Stimulated activated CD4-positive, alpha-beta T cell treated with anti-CD3 and anti-CD28 coated beads, Interleukin-1b, Interleukin-23, amount 100 ng/mL, for 24 hours (primary cell): Measurements from ENCODE around the gene STARD3NL.
"Not testable (repeated sequence)": the region's sequence is repeated elsewhere in the genome, so short reads cannot be mapped to it uniquely, and the experiment has no call there.

Experiments used
- DNase-seq, 4 experiments: peaks; one replicate each; pipeline ENCODE4 v3.0.0-alpha.2; 2020; ENCODE audit warnings: low read depth in 4 of 4, low spot score in 1 of 4

The STARD3NL gene, protein sequence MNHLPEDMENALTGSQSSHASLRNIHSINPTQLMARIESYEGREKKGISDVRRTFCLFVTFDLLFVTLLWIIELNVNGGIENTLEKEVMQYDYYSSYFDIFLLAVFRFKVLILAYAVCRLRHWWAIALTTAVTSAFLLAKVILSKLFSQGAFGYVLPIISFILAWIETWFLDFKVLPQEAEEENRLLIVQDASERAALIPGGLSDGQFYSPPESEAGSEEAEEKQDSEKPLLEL

DNA sequence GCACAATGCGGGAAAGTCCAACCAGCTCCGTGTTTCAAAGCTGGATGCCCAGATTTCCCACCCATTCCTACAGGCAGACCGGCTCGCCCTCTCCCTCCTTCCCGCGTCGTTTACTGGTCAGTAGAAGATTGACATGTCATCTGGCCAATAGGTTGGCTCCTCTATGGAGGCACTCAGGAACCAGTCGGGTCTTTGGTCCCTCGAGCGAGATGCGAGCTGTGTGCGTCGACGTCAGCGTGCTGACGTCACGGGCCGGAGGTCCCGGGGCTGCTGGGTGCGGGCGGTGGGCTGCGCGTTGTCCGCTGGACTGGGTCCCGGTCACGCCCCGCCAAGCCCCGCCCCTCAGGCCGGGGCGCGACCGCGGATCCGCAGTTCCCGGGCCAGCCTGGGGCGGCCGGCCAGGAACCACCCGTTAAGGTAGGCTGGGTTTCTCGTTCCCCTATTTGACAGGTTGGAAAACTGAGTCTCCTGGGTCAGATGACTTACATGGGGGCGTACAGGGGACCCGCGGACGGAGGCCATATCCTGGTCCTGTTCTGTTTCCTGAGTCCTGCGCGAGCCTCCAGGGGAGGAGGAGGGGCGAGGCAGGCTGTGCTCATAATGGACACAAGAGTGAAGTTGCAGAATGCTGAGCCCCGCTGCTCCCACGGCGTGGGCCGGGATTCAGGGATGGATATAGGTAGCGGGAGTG is at the start of gene STARD3NL:
Gene STARD3NL (plus strand): TSS at position 242 of the 691 bp plus-strand sequence. CDS start 29,260 bp downstream, outside the sequence.
- peak; percentile 72 to 86 (median 82) for DNase-seq

DNA sequence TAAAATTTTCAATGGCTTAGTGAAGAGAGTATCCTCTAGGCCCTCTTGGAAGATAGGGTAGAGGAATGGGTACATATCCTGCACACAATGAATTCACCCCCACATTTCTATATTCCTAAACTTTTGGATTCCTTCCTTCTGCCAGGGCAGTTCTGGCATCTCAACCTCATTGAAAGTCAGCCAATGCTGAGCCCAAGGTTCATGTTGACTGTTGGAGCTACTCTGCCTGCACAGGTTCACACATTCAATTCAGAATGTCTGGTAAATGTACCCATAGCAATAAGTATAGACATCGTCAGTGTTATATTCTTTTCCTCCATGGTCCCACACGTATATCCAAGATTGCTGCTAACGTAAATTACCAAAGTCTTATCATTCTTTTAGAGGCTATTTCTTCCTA is 48.9 kb upstream of the STARD3NL start:
- no peak for DNase-seq

DNA sequence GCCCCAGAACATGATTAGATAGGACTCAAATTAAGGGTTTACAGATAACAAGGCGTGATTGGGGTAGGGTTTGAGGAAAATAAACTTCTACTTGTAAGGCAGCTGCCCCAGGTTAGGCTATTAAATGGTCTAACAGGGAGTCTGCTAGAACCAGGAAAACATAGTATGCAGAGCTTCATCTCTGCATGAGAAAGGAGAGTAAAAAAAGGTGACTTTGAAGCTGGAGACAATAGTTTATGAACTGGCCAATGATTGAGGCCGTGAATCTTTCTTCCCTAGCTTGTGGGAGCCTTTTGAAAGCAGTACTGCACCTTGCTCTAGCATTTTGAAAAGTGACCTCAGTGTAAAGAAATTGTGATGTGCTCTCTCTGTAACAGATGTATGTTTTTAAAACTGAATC is 48.5 kb upstream of the STARD3NL start:
- DNase-seq: no peak

DNA sequence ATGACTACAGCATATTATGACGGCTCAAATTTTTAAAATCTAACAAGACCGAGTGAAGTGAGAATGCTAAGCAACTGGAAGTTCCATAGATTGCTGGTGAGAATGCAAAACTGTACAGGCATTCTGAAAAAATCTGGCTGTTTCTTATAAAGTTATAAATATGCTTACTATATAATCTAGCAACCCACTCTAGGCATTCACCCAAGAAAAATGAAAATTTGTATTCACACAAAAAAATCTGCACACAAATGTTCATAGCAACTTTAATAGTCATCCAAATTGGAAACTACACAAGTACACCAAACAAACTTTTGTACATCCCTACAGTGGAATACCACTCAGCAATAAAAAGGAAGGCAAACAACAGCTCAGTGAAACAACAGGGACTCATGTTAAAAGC is 39.9 kb upstream of the STARD3NL start:
- no peak for DNase-seq

DNA sequence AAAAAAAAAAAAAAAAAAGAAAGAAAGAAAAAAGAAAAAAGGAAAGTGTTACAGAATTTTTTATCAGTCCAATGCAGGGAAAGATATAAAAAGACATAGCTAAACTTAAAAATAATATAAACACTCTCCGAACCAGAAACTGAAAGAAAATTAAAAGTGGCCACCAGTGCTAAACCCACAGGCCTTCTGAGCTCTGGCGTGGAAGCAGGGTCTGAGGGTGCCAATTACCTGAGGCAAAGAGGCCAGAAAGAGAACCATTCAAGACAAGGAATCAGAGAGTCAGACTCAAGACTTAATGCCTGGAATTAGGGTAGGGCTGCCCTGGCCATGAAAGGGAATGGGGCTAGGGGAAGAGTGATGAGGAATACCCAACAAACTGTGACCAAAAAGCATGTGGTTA is 36.9 kb upstream of the STARD3NL start:
- DNase-seq: no peak

DNA sequence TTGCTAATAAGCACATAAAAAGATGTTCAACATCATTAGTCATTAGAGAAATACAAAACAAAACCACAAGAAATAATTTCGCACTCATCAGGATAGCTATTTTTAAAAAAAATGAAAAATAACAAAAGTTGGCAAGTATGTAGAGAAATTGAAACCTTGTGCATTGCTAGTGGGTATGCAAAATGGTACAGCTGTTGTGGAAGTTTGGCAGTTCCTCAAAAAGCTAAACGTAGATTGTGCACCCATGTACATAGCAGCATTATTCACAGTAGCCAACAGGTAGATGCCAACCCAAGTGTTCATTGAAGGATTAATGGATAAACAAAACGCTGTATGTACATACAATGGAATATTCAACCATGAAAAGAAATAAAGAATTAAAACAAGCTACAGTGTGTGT is 35.3 kb upstream of the STARD3NL start:
- DNase-seq: no peak

DNA sequence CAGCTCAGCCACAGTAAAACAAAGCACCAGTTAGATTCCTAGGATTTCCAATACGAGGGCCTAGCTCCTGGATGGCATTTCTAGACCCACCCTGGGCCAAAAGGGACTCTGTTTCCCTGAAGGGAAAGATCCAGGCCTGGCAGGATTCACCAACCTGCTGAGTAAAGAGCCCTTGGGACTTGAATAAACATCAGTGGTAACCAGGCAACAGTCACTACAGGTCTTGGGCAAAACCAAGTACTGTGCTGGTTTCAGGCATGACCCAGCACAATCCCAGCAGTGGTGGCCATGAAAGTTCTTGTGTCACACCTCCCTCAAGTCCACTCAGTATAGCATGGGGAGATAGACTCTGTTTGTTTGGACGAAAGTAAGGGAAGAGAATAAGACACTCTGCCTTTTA is 31.0 kb upstream of the STARD3NL start:
- DNase-seq: no peak

DNA sequence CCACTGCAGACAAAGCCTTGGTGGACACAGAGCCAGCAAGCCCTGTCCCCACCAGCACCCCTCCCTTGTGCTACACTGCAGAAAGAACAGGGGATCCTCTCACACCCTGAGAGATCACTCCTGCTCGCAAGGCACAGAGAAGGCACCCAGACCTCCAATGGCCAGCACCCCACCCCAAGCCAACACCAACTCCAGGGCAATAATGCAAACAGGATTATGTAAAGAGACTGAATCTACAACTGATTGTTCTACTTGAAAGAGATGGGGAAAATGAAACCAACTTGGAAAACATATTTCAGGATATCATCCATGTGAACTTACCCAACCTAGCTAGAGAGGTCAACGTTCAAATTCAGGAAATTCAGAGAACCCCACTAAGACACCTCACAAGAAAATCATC is 26.5 kb upstream of the STARD3NL start:
- no peak for DNase-seq

DNA sequence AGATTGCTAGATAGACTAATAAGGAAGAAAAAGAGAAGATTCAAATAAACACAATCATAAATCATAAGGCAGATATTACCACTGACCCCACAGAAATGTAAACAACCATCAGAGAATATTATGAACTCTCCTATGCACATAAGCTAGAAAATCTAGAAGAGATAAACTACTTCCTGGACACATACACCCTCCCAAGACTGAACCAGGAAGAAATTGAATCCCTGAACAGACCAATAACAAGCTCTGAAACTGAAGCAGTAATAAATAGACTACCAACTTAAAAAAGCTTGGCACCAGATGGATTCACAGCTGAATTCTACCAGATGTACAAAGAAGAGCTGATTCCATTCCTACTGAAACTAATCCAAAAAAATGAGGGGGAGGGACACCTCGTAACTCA is 24.5 kb upstream of the STARD3NL start:
- DNase-seq: no peak

DNA sequence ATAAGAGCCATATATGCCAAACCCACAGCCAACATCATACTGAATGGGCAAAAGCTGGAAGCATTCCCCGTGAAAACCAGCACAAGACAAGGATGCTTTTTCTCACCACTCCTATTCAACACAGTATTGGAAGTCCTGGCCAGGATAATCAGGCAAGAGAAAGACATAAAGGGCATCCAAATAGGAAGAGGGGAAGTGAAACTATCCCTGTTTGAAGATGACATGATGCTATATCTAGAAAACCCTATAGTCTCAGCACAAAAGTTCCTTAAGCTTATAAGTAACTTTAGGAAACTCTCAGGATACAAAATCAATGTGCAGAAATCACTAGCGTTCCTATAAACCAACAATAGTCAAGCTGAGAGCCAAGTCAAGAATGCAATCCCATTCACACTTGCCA is 23.8 kb upstream of the STARD3NL start:
- DNase-seq: no peak

DNA sequence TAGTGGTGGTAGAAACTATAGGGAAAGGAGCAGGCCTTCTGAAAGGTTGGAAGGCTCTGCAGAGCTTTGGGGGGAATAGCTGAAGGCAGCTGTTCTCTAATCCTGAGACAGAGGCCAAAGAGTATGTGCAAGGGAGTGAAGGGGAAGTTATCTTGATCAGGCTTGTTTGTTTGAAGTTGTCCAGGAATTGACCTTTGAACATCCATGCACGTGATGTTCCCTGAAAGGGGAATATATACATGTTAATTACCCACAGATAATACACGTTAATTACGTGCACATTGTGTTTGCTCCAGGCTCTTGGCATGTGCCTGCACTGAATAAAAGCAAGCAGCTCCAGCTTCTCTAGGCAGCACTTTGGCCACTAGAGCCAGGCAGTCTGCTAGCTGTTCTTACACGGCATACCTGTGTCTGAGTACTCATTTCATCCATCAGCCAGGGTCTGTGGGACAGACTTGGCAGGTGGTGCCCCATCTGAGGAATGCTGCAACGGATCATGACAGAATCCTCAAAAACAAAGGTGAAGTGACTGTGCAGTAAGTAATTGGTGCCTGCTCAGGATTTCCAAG is 18.0 kb upstream of the STARD3NL start:
- no peak for DNase-seq

DNA sequence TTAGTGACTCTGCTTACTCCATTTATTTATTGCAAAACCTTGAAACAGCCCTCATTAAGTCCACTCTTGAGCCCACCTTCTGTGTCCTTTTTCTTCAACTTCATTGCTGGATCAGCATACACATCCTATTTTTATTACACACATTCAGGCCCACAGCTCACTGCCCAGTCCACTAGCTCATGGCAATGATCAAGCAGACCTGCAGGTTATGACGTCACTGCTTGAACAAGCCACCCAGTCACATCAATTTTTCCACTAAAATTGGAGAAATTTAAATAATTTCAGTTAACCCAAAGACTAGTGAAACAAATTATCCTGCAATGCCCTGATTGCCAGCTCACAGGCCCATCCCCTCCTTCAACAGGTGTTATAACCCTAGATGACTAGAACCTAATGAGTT is 16.0 kb upstream of the STARD3NL start:
- no peak for DNase-seq

DNA sequence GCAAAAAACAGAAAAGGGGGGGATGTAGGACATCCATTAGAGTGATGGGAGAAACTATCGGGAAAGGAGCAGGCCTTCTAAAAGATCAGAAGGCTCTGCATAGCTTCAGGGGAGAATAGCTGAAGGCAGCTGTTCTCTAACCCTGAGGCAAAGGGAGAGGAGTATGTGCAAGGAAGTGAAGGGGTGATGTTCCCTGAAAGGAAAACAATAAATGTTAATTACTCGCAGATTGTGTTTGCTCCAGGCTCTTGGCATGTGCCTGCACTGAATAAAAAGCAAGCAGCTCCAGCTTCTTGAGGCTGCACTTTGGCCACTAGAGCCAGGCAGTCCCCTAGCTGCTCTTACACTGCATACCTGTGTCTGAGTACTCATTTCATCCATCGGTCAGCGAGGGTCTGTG is 14.4 kb upstream of the STARD3NL start:
- DNase-seq: no peak

DNA sequence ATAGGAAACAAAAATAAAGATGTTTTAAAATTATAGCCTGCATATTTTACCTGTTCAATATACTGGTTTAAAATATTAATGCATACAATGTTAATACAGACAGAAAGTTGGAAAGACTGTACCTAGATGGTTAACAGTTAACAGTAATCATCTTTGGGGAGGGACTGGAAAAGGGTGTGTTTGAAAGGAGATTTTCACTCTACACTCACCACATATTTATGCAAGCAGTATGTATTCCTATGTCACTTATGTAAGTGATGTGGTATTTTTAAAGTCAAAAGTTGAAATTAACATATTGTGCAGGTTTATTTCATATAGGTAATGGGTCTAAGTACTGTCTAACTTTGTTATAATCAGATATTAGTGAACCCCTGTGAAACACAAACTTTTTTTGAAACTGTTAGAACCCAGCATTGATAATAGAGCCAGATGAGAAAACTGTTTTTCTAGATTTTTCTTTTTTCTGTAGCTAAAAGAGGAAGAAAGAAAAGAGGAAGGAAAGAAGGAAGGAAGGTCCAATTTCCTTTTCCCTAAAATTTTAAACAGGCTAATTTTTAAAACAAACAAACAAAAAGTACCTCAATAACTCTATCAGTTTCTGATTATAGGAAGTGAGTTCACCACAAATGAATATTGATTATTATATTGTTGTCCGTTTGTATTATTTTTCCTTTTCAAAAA is 9.0 kb upstream of the STARD3NL start:
- DNase-seq: no peak

DNA sequence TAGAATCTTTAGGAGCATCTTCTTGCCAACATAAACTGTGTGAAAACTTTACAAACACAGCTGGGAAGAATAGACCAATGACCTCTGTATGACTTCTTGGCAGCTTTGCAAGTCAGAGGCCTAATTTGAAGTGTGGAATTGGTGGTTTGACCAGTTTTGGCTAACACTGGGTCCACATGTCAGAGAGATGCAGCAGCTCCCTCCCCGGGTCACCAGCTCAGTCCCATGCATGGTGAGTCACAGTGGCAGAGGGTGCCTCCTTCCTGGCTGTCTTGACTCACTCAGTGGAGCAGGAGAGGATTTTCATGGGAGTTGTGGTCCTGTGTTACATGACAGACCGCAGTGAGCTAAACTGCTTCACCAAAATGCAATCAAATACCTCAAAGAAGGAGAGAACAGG is 8.2 kb upstream of the STARD3NL start:
- DNase-seq: no peak

DNA sequence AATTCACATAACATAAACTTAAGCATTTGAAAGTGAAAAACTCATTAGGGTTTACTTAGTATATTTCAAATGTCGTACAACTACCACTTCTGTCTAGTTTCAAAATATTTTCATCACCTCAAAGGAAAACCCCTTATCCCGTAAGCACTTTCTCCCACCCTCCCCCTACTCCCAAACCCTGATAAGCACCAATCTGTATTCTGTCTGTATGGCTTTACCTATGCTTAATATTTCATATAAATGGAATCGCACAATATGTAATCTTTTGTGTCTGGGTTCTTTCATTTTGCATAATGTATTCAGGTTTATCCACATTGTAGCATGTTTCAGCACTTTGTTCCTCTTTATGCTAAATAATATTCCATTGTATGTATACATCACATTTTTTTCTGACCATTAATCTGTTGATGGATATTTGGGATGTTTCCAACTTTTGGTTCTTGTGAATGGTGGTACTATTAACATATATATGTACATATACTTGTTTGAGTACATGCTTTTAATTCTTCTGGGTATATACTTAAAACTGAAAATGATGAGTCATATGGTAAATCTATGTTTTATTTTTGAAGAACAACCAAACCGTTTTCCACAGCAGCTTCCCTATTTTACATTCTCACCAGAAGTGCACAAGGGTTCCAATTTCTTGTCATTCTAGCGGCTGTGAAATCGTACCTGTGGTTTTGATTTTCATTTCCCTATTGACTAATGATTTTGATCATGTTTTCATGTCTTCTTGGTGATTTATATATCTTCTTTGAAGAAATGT is 6.2 kb upstream of the STARD3NL start:
- DNase-seq: no peak

DNA sequence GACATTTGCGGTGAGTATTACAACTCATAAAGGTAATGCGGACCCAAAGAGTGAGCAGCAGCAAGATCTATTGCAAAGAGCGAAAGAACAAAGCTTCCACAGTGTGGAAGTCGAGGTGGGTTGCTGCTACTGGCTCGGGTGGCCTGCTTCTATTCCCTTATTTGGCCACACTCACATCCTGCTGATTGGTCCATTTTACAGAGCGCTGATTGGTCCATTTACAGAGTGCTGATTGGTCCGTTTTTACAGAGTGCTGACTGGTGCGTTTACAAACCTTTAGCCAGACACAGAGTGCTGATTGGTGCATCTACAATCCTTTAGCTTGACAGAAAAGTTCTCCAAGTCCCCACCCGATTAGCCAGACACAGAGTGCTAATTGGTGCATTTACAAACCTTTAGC is 2.5 kb upstream of the STARD3NL start:
- not testable (repeated sequence) for DNase-seq

DNA sequence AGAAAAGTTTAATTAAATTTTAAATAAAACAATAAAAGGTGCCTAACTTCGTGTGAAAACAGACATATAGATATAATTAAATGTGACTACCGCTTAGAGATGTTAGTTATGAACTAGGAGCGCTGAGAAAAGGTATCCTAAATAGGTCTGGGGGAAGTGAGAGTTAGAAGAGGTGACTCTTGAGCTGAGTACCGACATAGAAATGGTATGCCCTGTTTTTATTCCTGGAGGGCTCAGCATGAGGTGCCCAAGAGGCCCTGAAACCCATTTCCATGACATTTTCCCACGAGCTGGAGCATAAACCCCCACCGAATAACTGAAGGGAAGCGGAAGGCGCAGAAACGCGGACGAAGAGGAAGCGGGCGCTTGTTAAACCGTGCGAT is 433 bp upstream of the STARD3NL start:
- no peak for DNase-seq

DNA sequence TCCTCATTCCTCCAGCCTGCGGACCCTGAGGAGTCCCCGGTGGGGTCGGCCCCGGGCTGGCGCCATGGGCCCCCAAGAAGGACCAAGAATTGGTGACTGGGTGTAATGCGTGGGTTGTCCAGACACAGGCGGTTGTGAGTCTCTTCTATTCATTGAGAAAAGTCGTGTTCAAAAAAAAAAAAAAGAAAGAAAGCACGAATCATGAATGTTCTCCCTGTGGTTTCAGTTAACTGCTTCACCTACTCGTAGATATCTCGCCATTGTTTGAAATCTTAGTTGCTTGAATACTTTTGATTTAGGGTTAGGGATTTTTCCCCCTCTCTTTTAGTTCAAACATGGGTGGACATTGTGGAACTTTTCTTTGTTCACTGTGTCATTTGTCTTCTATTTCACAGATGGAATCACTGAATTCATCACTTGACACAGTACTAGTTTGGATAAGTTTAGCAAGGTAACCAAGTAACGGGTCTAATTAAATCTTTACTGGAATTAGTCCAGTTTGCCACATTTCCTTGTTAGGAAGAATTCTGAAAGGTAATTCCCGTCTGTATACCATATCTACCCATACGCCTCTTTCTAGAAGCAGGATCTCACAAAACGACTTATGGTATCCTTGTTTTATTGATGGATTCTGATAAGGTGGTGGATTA is 775 bp downstream of the STARD3NL start:
- DNase-seq: peak in 1 of 4 experiments; percentile 13

DNA sequence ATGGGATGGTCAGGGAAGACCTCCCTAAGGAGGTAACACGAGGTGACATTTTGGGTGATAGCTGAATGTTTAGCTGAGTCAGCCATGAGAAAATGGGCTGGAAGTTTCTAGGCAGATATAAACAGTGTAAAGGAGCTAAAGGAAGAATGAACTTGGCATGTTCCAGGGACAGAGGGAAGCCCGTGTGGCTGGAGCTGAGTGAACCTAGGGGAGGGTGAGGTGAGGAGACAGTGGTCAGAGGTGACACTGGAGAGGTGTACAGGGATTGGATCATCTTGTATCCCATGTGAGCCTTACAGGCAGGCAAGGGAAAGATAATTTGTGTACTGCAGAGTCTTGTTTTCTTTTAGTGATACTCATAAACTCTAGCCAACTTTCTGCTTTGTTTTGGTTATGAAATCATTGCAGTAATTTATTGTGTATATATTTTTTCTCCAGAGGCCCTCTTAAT is 1.8 kb downstream of the STARD3NL start:
- no peak for DNase-seq

DNA sequence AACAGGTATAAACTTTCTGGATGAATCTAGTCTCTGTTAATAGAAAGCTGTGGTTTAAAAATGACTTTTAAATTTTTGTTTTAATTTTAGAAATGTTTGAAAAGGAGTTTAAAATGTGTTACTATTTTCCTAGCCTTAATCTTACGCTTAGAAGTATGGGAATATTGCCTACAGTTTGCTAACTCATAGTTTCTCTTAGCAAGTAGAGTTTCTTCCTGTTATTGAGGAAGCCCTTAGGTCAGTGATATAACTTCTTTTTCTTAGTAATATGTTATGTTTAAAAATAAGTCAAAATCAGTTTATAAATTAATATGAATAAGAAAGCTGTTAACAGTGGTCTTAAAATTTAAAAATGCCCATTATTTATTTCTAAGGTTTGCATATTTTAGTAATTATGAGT is 3.1 kb downstream of the STARD3NL start:
- DNase-seq: no peak
